Activated naive CD4-positive, alpha-beta T cell treated with anti-CD3 and anti-CD28 coated beads, Interleukin-2, amount 50 U/mL, for 72 hours (primary cell): Measurements from ENCODE around the gene GSK3A. TPM values are rescaled to one million over a fixed set of nuclear protein-coding genes. Genes with fewer than 3 reads are reported as not detected.

ENCODE experiments used
- ATAC-seq, 2 donors: fragments of 150-1000 bp; cut with Tn5 transposase; 2 replicates each; pipeline ENCODE4 v1.10.0; 2021; ENCODE audit warnings: mild to moderate bottlenecking in 2 of 2, moderate library complexity in 2 of 2
- DNase-seq, 2 donors: peaks; one replicate each; pipeline ENCODE4 v3.0.0; 2021 to 2022; ENCODE audit warnings: low spot score in 2 of 2
- H3K27ac Mint-ChIP-seq, 2 donors: one replicate each; pipeline ENCODE4 v1.8.0; 2022; ENCODE audit warnings: mild to moderate bottlenecking in 2 of 2, mixed read lengths in 2 of 2
- H3K36me3 Mint-ChIP-seq, 2 donors: one replicate each; pipeline ENCODE4 v1.8.0; 2022; ENCODE audit warnings: mixed read lengths in 2 of 2
- H3K9me3 Mint-ChIP-seq, 2 donors: one replicate each; pipeline ENCODE4 v1.8.0; 2022; ENCODE audit warnings: mixed read lengths in 2 of 2
- total RNA-seq, 2 donors: library from RNA; stranded (reverse); gene quantifications; one replicate each; pipeline ENCODE4 v1.2.3, GENCODE V29; 2022

Gene GSK3A
- total RNA-seq, 2 donors from 2014 or later, result 38.1 to 39.5 TPM

- Mint-ChIP-seq H3K36me3 (peaks cover 17 to 19% of the 10 kb centered on the region in 2 donors), H3K27ac (no peak overlapping the region), H3K9me3 (no peaks in the 10 kb centered on the region)
- no peak for DNase-seq
- no peak for ATAC-seq
Measured at GRCh38 chr19:42247640-42248199, 5.3 kb upstream of the GSK3A start.

GRCh38 chr19:42246922-42247639, 4.7 kb upstream of the GSK3A start:
- H3K36me3 Mint-ChIP-seq, result peaks cover 14 to 15% of the 10 kb centered on the region in 2 donors
- peak overlapping the region in 1 of 2 donors; percentile 39 for H3K27ac Mint-ChIP-seq
- ATAC-seq, result no peak
- no peak for DNase-seq
- H3K9me3 Mint-ChIP-seq, result no peaks in the 10 kb centered on the region

GRCh38 chr19:42246143-42246921, 3.9 kb upstream of the GSK3A start:
- H3K27ac Mint-ChIP-seq, result peak overlapping the region; percentile 39 to 93
- peaks cover 14 to 15% of the 10 kb centered on the region in 2 donors for H3K36me3 Mint-ChIP-seq
- DNase-seq (no peak), ATAC-seq (no peak)
- H3K9me3 Mint-ChIP-seq, result no peaks in the 10 kb centered on the region

GRCh38 chr19:42245231-42245630, 2.8 kb upstream of the GSK3A start:
- Mint-ChIP-seq H3K36me3 (peaks cover 15 to 18% of the 10 kb centered on the region in 2 donors), H3K9me3 (no peaks in the 10 kb centered on the region), H3K27ac (peak overlapping the region; percentile 93 to 98)
- DNase-seq (no peak), ATAC-seq (no peak)

- no peaks in the 10 kb centered on the region for H3K9me3 Mint-ChIP-seq
- DNase-seq (peak; percentile 89 to 92), ATAC-seq (peak; percentile 56 to 66)
- peak overlapping the region; percentile 93 to 98 for H3K27ac Mint-ChIP-seq
- H3K36me3 Mint-ChIP-seq, result peaks cover 15 to 21% of the 10 kb centered on the region in 2 donors
Measured at GRCh38 chr19:42244347-42245220, 2.2 kb upstream of the GSK3A start.

- H3K27ac Mint-ChIP-seq, result peak overlapping the region; percentile 93 to 97
- H3K36me3 Mint-ChIP-seq, result peaks cover 15 to 27% of the 10 kb centered on the region in 2 donors
- no peak for ATAC-seq
- H3K9me3 Mint-ChIP-seq, result no peaks in the 10 kb centered on the region
- no peak for DNase-seq
Measured at GRCh38 chr19:42242069-42242511, 312 bp downstream of the GSK3A start.

- no peaks in the 10 kb centered on the region for H3K9me3 Mint-ChIP-seq
- H3K27ac Mint-ChIP-seq, result peak overlapping the region; percentile 93 to 97
- ATAC-seq (no peak), DNase-seq (no peak)
- peaks cover 20 to 32% of the 10 kb centered on the region in 2 donors for H3K36me3 Mint-ChIP-seq
Measured at GRCh38 chr19:42241279-42241678, 1.1 kb downstream of the GSK3A start.

- Mint-ChIP-seq H3K9me3 (no peaks in the 10 kb centered on the region), H3K36me3 (peaks cover 18 to 41% of the 10 kb centered on the region in 2 donors), H3K27ac (peak overlapping the region; percentile 42 to 94)
- DNase-seq, result no peak
- no peak for ATAC-seq
Measured at GRCh38 chr19:42239544-42240220, 2.7 kb downstream of the GSK3A start.

GRCh38 chr19:42235181-42235580, 7.2 kb downstream of the GSK3A start:
- peak overlapping the region; percentile 29 to 87 for H3K27ac Mint-ChIP-seq
- ATAC-seq, result no peak
- no peaks in the 10 kb centered on the region for H3K9me3 Mint-ChIP-seq
- DNase-seq, result no peak
- peaks cover 7 to 25% of the 10 kb centered on the region in 2 donors for H3K36me3 Mint-ChIP-seq

GRCh38 chr19:42234364-42234763, 8.0 kb downstream of the GSK3A start:
- H3K27ac Mint-ChIP-seq, result peak overlapping the region in 1 of 2 donors; percentile 54
- DNase-seq (no peak), ATAC-seq (no peak)
- H3K36me3 Mint-ChIP-seq, result peaks cover 7 to 20% of the 10 kb centered on the region in 2 donors
- no peaks in the 10 kb centered on the region for H3K9me3 Mint-ChIP-seq

GRCh38 chr19:42233678-42234292, 8.6 kb downstream of the GSK3A start:
- H3K36me3 Mint-ChIP-seq, result peaks cover 7 to 16% of the 10 kb centered on the region in 2 donors
- no peak for ATAC-seq
- no peak for DNase-seq
- H3K9me3 Mint-ChIP-seq, result no peaks in the 10 kb centered on the region
- peak overlapping the region in 1 of 2 donors; percentile 79 for H3K27ac Mint-ChIP-seq

- ATAC-seq (no peak), DNase-seq (no peak)
- peaks cover 7 to 16% of the 10 kb centered on the region in 2 donors for H3K36me3 Mint-ChIP-seq
- no peaks in the 10 kb centered on the region for H3K9me3 Mint-ChIP-seq
- H3K27ac Mint-ChIP-seq, result peak overlapping the region in 1 of 2 donors; percentile 22
Measured at GRCh38 chr19:42233106-42233505, 9.3 kb downstream of the GSK3A start.

GRCh38 chr19:42232435-42232834, 10.0 kb downstream of the GSK3A start:
- ATAC-seq, result no peak
- Mint-ChIP-seq H3K36me3 (peaks cover 7 to 16% of the 10 kb centered on the region in 2 donors), H3K9me3 (no peaks in the 10 kb centered on the region), H3K27ac (peak overlapping the region in 1 of 2 donors; percentile 29)
- no peak for DNase-seq

GRCh38 chr19:42230571-42230970, 11.8 kb downstream of the GSK3A start:
- no peaks in the 10 kb centered on the region for H3K9me3 Mint-ChIP-seq
- peaks cover 7 to 15% of the 10 kb centered on the region in 2 donors for H3K36me3 Mint-ChIP-seq
- no peak overlapping the region for H3K27ac Mint-ChIP-seq
- peak in 1 of 2 donors; percentile 21 for ATAC-seq
- no peak for DNase-seq

GRCh38 chr19:42229855-42230351, 12.5 kb downstream of the GSK3A start:
- H3K9me3 Mint-ChIP-seq, result no peaks in the 10 kb centered on the region

More at GRCh38 chr19:42229855-42230351, 12.5 kb downstream of the GSK3A start:
- H3K27ac Mint-ChIP-seq, result peak overlapping the region; percentile 47 to 80
- peak in 1 of 2 donors; percentile 25 for ATAC-seq
- DNase-seq, result no peak
- peaks cover 7 to 9% of the 10 kb centered on the region in 2 donors for H3K36me3 Mint-ChIP-seq
